Activated CD4-positive, alpha-beta memory T cell treated with anti-CD3 and anti-CD28 coated beads, Interleukin-2, amount 10 ng/mL, durations not matched to agents 7 days and 5 days (primary cell): Measurements from ENCODE around the gene AKT1S1. TPM values are rescaled to one million over a fixed set of nuclear protein-coding genes. Genes with fewer than 3 reads are reported as not detected.

Experiments used
- CTCF ChIA-PET: fragments of 350-600 bp; sonication (Branson Sonifier 250); formaldehyde crosslinking; loops from one replicate; lab custom pipeline; 2021; ENCODE audit warnings: antibody characterized with exemption, inconsistent platforms; lab: Charles Lee
- POLR2A ChIA-PET: fragments of 350-600 bp; sonication (Branson Sonifier 250); formaldehyde crosslinking; loops from one replicate; lab custom pipeline; 2021; ENCODE audit warnings: antibody characterized with exemption; lab: Charles Lee
- DNase-seq: peaks from one replicate; pipeline ENCODE4 v3.0.0-alpha.2; 2020
- H3K27ac Mint-ChIP-seq: one replicate; pipeline ENCODE4 v1.8.0; 2021; ENCODE audit warnings: mild to moderate bottlenecking, mixed read lengths
- H3K27me3 Mint-ChIP-seq: one replicate; pipeline ENCODE4 v1.8.0; 2021; ENCODE audit warnings: mixed read lengths
- H3K36me3 Mint-ChIP-seq: one replicate; pipeline ENCODE4 v1.8.0; 2021; ENCODE audit warnings: low read depth, mixed read lengths
- H3K4me1 Mint-ChIP-seq: one replicate; pipeline ENCODE4 v1.8.0; 2021; ENCODE audit warnings: mixed read lengths
- H3K4me3 Mint-ChIP-seq: one replicate; pipeline ENCODE4 v1.8.0; 2021; ENCODE audit warnings: mild to moderate bottlenecking, mixed read lengths
- H3K9me3 Mint-ChIP-seq: one replicate; pipeline ENCODE4 v1.8.0; 2021; ENCODE audit warnings: mixed read lengths
- total RNA-seq, 2 experiments: library from RNA; stranded (reverse); gene quantifications; one replicate each; pipeline ENCODE4 v1.2.3, GENCODE V29; 2021

The AKT1S1 gene
- total RNA-seq, 2 experiments from 2014 or later, result 20.2 to 23.0 TPM

GRCh38 chr19:49840321-49840720 is 36.8 kb downstream of the AKT1S1 start:
- Mint-ChIP-seq H3K36me3 (peaks cover 32% of the 10 kb centered on the region), H3K27me3 (no peaks in the 10 kb centered on the region), H3K9me3 (no peaks in the 10 kb centered on the region), H3K4me1 (peaks cover 13% of the 10 kb centered on the region), H3K27ac (no peak overlapping the region), H3K4me3 (no peak overlapping the region)
- ChIA-PET CTCF (no interaction called here), POLR2A (no interaction called here)
- DNase-seq, result no peak

- no peak for DNase-seq
- H3K27me3 Mint-ChIP-seq, result no peaks in the 10 kb centered on the region
- H3K27ac Mint-ChIP-seq, result no peak overlapping the region
- CTCF ChIA-PET, result no interaction called here
- POLR2A ChIA-PET, result no interaction called here
- peaks cover 13% of the 10 kb centered on the region for H3K4me1 Mint-ChIP-seq
- peaks cover 38% of the 10 kb centered on the region for H3K36me3 Mint-ChIP-seq
- no peaks in the 10 kb centered on the region for H3K9me3 Mint-ChIP-seq
- H3K4me3 Mint-ChIP-seq, result no peak overlapping the region
These were observed 37.4 kb downstream of the AKT1S1 start for GRCh38 chr19:49839713-49840112.

- H3K27ac Mint-ChIP-seq, result no peak overlapping the region
- H3K9me3 Mint-ChIP-seq, result no peaks in the 10 kb centered on the region
- H3K36me3 Mint-ChIP-seq, result peaks cover 40% of the 10 kb centered on the region
- POLR2A ChIA-PET, result interaction anchor here (0.6 to 1.5 kb wide), 2 partner anchors 20 to 57 kb away, joined by 3 read pairs; no protein-coding TSS in a partner anchor
- DNase-seq, result no peak
- no peaks in the 10 kb centered on the region for H3K27me3 Mint-ChIP-seq
- CTCF ChIA-PET, result interaction anchor here (0.6 kb wide), 1 partner anchor 100 kb away, joined by 3 read pairs; no protein-coding TSS in a partner anchor
- no peak overlapping the region for H3K4me3 Mint-ChIP-seq
- H3K4me1 Mint-ChIP-seq, result peaks cover 13% of the 10 kb centered on the region
These were observed 38.1 kb downstream of the AKT1S1 start for GRCh38 chr19:49838885-49839588.

GRCh38 chr19:49837425-49837824 is 39.7 kb downstream of the AKT1S1 start:
- H3K27me3 Mint-ChIP-seq, result no peaks in the 10 kb centered on the region
- peaks cover 54% of the 10 kb centered on the region for H3K36me3 Mint-ChIP-seq
- H3K9me3 Mint-ChIP-seq, result no peaks in the 10 kb centered on the region
- POLR2A ChIA-PET, result no interaction called here
- H3K4me1 Mint-ChIP-seq, result peaks cover 16% of the 10 kb centered on the region
- no peak overlapping the region for H3K4me3 Mint-ChIP-seq
- H3K27ac Mint-ChIP-seq, result no peak overlapping the region
- CTCF ChIA-PET, result no interaction called here
- no peak for DNase-seq

- no peak for DNase-seq
- ChIA-PET CTCF (no interaction called here), POLR2A (no interaction called here)
- Mint-ChIP-seq H3K4me1 (peaks cover 21% of the 10 kb centered on the region), H3K36me3 (peaks cover 57% of the 10 kb centered on the region), H3K9me3 (no peaks in the 10 kb centered on the region), H3K4me3 (no peak overlapping the region), H3K27ac (no peak overlapping the region), H3K27me3 (no peaks in the 10 kb centered on the region)
These were observed 40.2 kb downstream of the AKT1S1 start for GRCh38 chr19:49837009-49837310.

- Mint-ChIP-seq H3K4me3 (no peak overlapping the region), H3K9me3 (no peaks in the 10 kb centered on the region), H3K36me3 (peaks cover 60% of the 10 kb centered on the region), H3K27ac (no peak overlapping the region), H3K4me1 (peaks cover 21% of the 10 kb centered on the region), H3K27me3 (no peaks in the 10 kb centered on the region)
- no peak for DNase-seq
- ChIA-PET CTCF (no interaction called here), POLR2A (interaction anchor here (2.1 kb wide), 1 partner anchor 14 kb away, joined by 6 read pairs; the partner anchor contains the start of gene PTOV1)
These were observed 40.8 kb downstream of the AKT1S1 start for GRCh38 chr19:49836176-49837008.

GRCh38 chr19:49835562-49835961 is 41.6 kb downstream of the AKT1S1 start:
- Mint-ChIP-seq H3K4me3 (no peak overlapping the region), H3K4me1 (peaks cover 21% of the 10 kb centered on the region), H3K36me3 (peaks cover 58% of the 10 kb centered on the region), H3K27ac (no peak overlapping the region), H3K27me3 (no peaks in the 10 kb centered on the region), H3K9me3 (no peaks in the 10 kb centered on the region)
- no peak for DNase-seq
- ChIA-PET POLR2A (interaction anchor here (2.1 kb wide), 1 partner anchor 15 kb away, joined by 6 read pairs; the partner anchor contains the start of gene PTOV1), CTCF (no interaction called here)

GRCh38 chr19:49833599-49833998 is 43.6 kb downstream of the AKT1S1 start:
- Mint-ChIP-seq H3K4me1 (peaks cover 19% of the 10 kb centered on the region), H3K4me3 (no peak overlapping the region), H3K9me3 (no peaks in the 10 kb centered on the region), H3K27ac (no peak overlapping the region), H3K27me3 (no peaks in the 10 kb centered on the region), H3K36me3 (peaks cover 46% of the 10 kb centered on the region)
- ChIA-PET POLR2A (interaction anchor here (1.2 kb wide), 1 partner anchor 10 kb away, joined by 3 read pairs; no protein-coding TSS in a partner anchor), CTCF (no interaction called here)
- DNase-seq, result no peak

GRCh38 chr19:49832556-49832955 is 44.6 kb downstream of the AKT1S1 start:
- POLR2A ChIA-PET, result interaction anchor here (1.4 kb wide), 1 partner anchor 66 kb away, joined by 3 read pairs; the partner anchor contains the start of gene AP2A1
- CTCF ChIA-PET, result no interaction called here
- no peak for DNase-seq
- no peaks in the 10 kb centered on the region for H3K27me3 Mint-ChIP-seq
- H3K27ac Mint-ChIP-seq, result peak overlapping the region; percentile 47
- H3K36me3 Mint-ChIP-seq, result peaks cover 37% of the 10 kb centered on the region
- no peak overlapping the region for H3K4me3 Mint-ChIP-seq
- peaks cover 13% of the 10 kb centered on the region for H3K4me1 Mint-ChIP-seq
- H3K9me3 Mint-ChIP-seq, result no peaks in the 10 kb centered on the region

- H3K9me3 Mint-ChIP-seq, result no peaks in the 10 kb centered on the region
- DNase-seq, result no peak
- no peaks in the 10 kb centered on the region for H3K27me3 Mint-ChIP-seq
- no peak overlapping the region for H3K4me3 Mint-ChIP-seq
- H3K4me1 Mint-ChIP-seq, result peaks cover 8% of the 10 kb centered on the region
- POLR2A ChIA-PET, result interaction anchor here (1.4 kb wide), 1 partner anchor 65 kb away, joined by 3 read pairs; the partner anchor contains the start of gene AP2A1
- H3K27ac Mint-ChIP-seq, result no peak overlapping the region
- CTCF ChIA-PET, result no interaction called here
- peaks cover 33% of the 10 kb centered on the region for H3K36me3 Mint-ChIP-seq
These were observed 45.6 kb downstream of the AKT1S1 start for GRCh38 chr19:49831592-49831991.

GRCh38 chr19:49830766-49831165 is 46.4 kb downstream of the AKT1S1 start:
- Mint-ChIP-seq H3K27ac (no peak overlapping the region), H3K9me3 (no peaks in the 10 kb centered on the region), H3K4me3 (no peak overlapping the region), H3K4me1 (peaks cover 8% of the 10 kb centered on the region), H3K36me3 (peaks cover 37% of the 10 kb centered on the region), H3K27me3 (no peaks in the 10 kb centered on the region)
- CTCF ChIA-PET, result no interaction called here
- POLR2A ChIA-PET, result no interaction called here
- no peak for DNase-seq

- DNase-seq, result no peak
- Mint-ChIP-seq H3K4me1 (peaks cover 8% of the 10 kb centered on the region), H3K36me3 (peaks cover 30% of the 10 kb centered on the region), H3K27ac (no peak overlapping the region), H3K27me3 (no peaks in the 10 kb centered on the region), H3K4me3 (no peak overlapping the region), H3K9me3 (no peaks in the 10 kb centered on the region)
- CTCF ChIA-PET, result no interaction called here
- POLR2A ChIA-PET, result no interaction called here
These were observed 47.4 kb downstream of the AKT1S1 start for GRCh38 chr19:49829721-49830120.

- Mint-ChIP-seq H3K9me3 (no peaks in the 10 kb centered on the region), H3K27me3 (no peaks in the 10 kb centered on the region), H3K27ac (no peak overlapping the region), H3K4me3 (no peak overlapping the region), H3K4me1 (peaks cover 8% of the 10 kb centered on the region), H3K36me3 (peaks cover 29% of the 10 kb centered on the region)
- DNase-seq, result no peak
- POLR2A ChIA-PET, result no interaction called here
- CTCF ChIA-PET, result no interaction called here
These were observed 48.0 kb downstream of the AKT1S1 start for GRCh38 chr19:49829200-49829599.
